ENCODE measurements around the gene RBPJ.

The RBPJ gene

GRCh38 chr4:26462874-26463273, 142.1 kb downstream of the RBPJ start:
- TF ChIP-seq, protein P1, sequence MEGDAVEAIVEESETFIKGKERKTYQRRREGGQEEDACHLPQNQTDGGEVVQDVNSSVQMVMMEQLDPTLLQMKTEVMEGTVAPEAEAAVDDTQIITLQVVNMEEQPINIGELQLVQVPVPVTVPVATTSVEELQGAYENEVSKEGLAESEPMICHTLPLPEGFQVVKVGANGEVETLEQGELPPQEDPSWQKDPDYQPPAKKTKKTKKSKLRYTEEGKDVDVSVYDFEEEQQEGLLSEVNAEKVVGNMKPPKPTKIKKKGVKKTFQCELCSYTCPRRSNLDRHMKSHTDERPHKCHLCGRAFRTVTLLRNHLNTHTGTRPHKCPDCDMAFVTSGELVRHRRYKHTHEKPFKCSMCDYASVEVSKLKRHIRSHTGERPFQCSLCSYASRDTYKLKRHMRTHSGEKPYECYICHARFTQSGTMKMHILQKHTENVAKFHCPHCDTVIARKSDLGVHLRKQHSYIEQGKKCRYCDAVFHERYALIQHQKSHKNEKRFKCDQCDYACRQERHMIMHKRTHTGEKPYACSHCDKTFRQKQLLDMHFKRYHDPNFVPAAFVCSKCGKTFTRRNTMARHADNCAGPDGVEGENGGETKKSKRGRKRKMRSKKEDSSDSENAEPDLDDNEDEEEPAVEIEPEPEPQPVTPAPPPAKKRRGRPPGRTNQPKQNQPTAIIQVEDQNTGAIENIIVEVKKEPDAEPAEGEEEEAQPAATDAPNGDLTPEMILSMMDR (IDR thresholded peaks at IDR 0.05), result no peak

- TF ChIP-seq, protein P1 (IDR thresholded peaks at IDR 0.05), result no peak
Measured at GRCh38 chr4:26463386-26463785, 142.6 kb downstream of the RBPJ start.

DNA sequence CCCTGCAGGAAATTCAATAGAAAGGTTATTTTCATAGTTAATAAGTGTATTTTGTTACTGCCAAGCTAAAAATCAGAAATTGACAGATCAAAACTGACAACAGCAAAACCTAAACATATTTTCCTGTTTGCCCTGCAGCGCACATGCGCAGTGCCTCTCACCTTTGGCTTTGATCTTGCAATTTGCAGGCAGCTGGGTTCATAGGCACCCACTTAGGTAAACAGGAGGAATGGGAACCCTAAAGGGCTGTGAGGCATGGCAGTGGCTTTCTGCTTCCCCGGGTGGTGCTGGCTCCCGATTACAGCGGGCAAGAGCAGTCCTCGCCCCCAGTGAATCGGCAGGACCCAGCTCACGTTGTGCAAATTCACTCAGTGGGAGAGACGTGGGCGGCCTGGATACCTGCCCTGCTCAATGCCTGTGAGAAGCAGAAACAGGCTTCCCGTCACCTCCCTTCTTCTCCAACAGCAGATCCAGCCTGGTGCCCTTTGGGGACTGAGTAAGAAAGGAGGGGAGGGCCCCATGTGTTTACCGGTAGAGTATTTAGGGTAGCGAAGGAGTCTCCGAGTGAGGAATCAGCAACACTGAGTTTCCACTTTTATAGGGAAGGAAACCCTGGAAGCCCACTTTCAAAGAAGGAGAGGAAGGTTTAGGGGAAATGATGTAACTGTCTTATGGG, 143.7 kb downstream of the RBPJ start:
- TF ChIP-seq, protein P1 (IDR thresholded peaks at IDR 0.05), result no peak

DNA sequence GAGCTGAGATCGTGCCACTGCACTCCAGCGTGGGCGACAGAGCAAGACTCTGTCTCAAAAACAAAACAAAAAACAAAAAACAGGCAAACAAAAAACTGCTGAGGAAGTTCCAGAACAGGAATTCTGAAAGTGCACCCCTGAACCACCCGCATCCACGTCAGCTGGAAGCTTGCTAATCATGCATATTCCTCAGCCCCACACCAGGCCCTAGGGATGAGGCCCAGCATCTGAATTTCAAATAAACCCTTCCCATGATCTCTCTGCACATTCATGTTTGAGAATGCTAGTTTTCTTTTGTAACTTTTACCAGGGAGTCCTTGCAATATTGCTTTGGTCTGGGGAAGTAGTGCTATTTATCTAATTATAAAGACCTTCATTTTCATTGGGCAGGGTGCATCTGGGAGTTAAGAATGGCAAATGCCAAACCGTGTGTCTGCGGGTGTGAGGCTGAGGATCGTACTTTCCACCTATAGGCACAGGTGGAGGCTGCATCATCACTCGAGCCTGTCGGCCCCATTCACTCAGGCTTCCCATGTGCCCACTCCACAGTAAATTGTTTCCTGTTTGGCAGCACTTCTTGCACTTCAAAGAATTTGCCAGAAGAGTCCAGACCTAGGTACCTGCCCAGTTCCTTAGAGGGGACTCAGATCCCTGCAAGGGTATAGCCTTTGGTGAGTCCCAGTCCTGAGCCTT, 145.9 kb downstream of the RBPJ start:
- TF ChIP-seq, protein P1 (IDR thresholded peaks at IDR 0.05), result no peak

GRCh38 chr4:26467724-26468123, 146.9 kb downstream of the RBPJ start:
- TF ChIP-seq, protein P1 (IDR thresholded peaks at IDR 0.05), result no peak

DNA sequence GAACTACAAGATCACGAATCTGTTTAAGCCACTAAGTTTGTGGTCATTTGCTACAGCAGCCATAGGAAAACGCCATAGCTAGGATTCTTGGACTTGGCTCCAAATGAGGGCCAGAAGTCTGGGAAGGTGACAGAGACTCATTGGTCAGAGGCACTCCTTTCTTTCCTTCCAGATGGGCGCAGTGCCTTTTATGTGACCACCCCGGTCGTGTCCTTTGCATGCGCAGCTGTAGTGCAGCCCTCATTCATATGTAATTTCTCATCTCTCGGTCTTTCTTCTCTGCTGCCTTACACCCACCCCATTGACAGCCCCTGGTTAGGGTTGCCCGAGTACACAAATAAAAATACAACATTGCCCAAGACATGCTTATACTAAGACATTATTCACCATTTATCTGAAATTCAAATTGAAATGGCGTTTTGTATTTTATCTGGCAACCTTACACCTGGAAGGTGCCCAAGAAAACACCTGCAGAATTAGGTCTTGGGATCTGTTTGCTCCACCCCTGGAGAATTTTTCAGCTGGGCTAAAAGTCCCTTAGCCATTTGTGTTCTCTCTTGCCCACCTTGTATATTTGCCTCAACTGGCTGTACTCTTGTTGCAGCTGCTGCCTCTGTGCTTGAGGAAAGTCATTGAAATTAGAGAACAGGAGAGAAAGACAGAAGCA, 147.6 kb downstream of the RBPJ start:
- TF ChIP-seq, protein P1 (IDR thresholded peaks at IDR 0.05), result no peak

DNA sequence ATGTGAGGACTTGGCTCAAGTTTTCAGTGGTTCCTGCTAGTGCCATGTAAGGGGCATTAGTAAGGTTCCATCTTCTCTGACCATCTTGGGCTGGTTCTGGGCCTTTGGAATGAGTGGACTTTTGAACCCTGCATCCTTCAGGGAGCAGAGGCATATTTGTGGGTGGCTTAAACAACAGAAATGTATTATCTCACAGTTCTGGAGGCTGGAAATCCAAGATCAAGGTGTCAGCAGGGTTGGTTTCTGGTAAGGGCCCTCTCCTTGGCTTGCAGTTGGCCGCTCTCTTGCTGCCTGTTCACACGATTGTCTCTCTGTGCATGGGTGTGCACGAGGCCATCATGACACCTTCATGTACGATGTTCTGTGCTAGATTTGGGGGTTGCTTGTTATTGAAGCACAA, 148.2 kb downstream of the RBPJ start:
- TF ChIP-seq, protein P1 (IDR thresholded peaks at IDR 0.05), result no peak
